GM12865 (cell line): ENCODE data around the gene MAP3K21.

Experiments used
- DNase-seq: peaks from one replicate; pipeline ENCODE4 v3.0.0; 2010; ENCODE audit warnings: low read depth
- H3K4me3 ChIP-seq: 2 replicates; pipeline ENCODE4 v1.5.1; 2011; ENCODE audit warnings: mild to moderate bottlenecking, low read depth, low read length, control low read depth
- TF ChIP-seq, protein P1 (sequence below): IDR thresholded peaks from 2 replicates; pipeline ENCODE4 v1.5.1; 2011; ENCODE audit warnings: low read length, control low read depth, low read depth, inconsistent platforms; ENCODE audit not compliant: insufficient read depth; ENCODE audit errors: missing control alignments

MAP3K21 gene

DNA sequence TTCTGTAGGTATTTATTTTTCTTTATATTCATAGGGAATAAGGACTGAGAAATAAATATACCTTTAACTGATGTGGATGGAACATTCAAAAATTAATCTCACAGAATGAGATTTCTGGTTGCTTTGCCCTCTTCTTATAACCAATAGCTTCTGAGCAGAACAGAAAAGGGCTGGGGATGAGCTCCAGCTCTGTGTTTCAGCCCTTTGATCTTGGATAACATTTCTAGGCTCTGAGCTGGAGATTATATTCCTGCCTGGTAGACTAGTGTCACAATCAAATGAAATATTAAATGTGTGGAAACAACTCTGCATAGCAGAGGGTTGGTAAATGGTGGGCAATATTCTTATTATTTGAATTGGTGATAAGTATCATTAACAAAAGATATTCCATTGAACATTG is 14.6 kb downstream of the MAP3K21 start:
- H3K4me3 ChIP-seq = no peak overlapping the region
- TF ChIP-seq, protein P1, sequence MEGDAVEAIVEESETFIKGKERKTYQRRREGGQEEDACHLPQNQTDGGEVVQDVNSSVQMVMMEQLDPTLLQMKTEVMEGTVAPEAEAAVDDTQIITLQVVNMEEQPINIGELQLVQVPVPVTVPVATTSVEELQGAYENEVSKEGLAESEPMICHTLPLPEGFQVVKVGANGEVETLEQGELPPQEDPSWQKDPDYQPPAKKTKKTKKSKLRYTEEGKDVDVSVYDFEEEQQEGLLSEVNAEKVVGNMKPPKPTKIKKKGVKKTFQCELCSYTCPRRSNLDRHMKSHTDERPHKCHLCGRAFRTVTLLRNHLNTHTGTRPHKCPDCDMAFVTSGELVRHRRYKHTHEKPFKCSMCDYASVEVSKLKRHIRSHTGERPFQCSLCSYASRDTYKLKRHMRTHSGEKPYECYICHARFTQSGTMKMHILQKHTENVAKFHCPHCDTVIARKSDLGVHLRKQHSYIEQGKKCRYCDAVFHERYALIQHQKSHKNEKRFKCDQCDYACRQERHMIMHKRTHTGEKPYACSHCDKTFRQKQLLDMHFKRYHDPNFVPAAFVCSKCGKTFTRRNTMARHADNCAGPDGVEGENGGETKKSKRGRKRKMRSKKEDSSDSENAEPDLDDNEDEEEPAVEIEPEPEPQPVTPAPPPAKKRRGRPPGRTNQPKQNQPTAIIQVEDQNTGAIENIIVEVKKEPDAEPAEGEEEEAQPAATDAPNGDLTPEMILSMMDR = no peak
- DNase-seq = no peak

DNA sequence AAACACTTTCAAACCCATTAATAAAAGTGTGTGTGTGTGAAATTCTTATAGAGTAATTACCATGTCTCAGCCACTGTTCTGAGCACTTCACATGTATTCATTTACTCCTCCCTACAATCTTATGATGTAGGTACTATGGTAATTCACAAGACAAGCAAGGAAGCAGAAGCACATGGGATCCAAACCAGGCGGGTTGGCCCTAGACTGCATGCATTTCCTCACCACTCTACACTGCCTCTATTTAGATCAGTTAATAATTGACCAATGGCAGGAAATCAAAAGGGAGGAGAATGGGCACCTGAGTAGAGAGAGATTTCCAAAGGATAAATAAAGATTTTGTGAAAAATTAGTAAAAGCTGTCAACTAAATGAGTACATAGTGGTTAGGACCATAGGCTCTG is 15.7 kb downstream of the MAP3K21 start:
- DNase-seq = no peak
- H3K4me3 ChIP-seq = no peak overlapping the region
- TF ChIP-seq, protein P1 = no peak

DNA sequence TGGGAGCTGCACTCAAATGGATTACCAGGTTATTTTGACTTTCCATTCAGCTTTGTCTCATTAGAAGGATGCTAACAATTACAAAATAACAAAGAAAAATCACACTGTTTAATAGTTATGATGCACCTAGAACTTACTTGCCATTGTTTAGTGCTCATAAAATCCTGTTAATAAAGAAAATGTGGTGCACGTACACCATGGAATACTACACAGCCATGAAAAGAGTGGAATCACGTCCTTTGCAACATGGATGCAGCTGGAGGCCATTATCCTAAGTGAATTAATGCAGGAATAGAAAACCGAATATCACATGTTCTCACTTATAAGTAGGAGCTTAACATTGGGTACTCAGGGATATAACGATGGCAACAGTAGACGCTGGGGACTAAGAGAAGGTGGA is 19.8 kb downstream of the MAP3K21 start:
- no peak for DNase-seq
- TF ChIP-seq, protein P1 = no peak
- H3K4me3 ChIP-seq = no peak overlapping the region

DNA sequence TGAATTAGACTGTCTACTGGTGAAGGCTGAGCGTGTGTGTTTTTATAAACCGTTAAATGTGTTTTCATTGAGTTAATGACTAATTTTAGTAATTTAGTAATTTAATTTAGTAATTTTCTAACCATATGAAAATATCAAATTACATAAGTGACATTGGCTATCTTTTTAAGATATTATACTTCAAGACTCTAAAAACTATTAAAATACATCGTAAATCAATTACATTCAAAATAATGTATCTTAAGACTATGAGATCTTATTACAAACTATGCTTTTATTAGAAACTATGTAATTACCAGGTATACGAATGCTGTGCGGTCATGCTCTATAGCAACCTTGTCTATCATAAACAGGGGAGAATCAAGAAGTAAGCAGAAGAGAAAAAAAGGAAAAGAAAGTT is 21.6 kb downstream of the MAP3K21 start:
- TF ChIP-seq, protein P1 = no peak
- no peak for DNase-seq
- H3K4me3 ChIP-seq = no peak overlapping the region

DNA sequence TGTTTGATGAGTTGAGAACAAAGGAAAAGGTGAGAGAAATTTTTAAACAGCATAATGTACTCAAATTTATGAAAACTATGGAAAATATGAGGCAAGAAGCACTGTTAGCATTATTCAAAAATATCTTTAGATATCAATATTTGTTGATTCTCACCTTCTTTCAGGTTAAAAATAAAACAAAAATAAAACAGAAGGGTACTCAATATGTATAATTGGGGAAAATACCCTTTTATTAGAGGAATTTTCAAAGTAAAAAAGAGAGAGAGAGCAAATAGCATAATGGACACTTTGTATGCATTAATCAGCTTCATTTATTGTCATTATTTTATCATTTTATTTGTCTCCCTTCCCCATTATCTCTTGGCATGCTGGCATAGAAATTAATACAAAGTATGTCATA is 27.5 kb downstream of the MAP3K21 start:
- no peak for DNase-seq
- H3K4me3 ChIP-seq = no peak overlapping the region
- TF ChIP-seq, protein P1 = no peak

DNA sequence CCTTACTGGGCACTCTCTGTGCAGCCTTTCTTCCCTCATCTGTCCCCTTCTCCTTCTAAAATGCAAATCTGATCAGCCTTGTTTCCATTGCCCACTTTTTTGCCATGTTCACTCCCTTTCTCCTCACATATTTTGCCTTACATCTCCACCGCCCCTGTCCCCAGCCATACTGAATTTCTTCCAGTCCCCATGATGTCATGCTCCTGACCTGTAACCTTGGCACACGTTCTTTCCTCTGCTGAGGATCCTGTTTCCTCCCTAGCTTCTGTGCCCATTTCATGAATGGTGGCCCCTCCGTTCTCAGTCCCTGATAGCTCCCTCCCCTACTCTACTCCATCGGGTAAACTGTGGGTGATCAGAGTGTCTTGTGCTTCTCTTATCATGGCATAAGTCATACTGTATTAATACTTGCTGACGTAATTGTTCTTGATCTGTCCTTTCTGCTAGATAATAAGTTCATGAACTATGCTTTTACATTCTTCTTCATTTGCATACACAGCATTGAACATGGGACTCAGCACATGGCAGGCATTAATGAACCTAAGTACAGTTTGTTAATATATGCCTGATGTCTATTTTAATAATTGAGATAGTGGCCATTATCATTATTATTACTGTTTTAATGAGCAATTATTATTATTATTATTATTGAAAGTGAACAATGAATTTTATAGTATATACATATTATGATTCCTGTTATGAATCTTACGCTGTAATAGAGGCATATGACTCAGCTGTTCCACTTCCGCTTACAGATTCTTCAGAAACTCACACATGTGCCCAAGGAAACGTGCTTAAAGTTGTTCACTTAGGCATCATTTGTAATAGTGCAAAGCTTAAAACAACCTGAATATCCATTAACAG is 28.5 kb downstream of the MAP3K21 start:
- H3K4me3 ChIP-seq = no peak overlapping the region
- TF ChIP-seq, protein P1 = no peak
- peak; percentile 42 for DNase-seq

DNA sequence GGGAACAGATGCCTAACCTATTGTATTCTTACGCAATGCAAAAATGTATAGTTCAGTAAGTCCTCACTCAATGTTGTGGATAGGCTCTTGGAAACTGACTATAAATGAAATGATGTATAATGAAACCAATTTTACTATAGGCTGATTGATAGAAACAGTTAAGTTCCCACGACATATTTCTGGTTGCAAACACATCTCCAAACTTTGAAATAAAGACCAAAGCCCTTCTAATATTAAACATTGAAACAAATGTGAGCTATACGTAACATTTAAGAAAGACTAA is 29.1 kb downstream of the MAP3K21 start:
- no peak overlapping the region for H3K4me3 ChIP-seq
- no peak for DNase-seq
- TF ChIP-seq, protein P1 = no peak
